Lung (tissue), 12 donors: Measurements from ENCODE around the gene SUPT6H. TPM values are rescaled to one million over a fixed set of nuclear protein-coding genes. Genes with fewer than 3 reads are reported as not detected.

Experiments used
- ATAC-seq: fragments of 200-7000 bp; cut with Tn5 transposase; one replicate; pipeline ENCODE4 v1.9.1; 2020; ENCODE audit warnings: moderate number of reproducible peaks; ENCODE audit not compliant: insufficient read depth, low FRiP score
- DNase-seq, 3 donors: peaks; one replicate each; pipeline ENCODE4 v3.0.0-alpha.2; 2013 to 2017
- H3K27ac ChIP-seq, 2 donors: one replicate each; pipeline ENCODE4 v1.5.1; 2013; ENCODE audit warnings: mild to moderate bottlenecking in 2 of 2, moderate library complexity in 2 of 2, control low read depth in 1 of 2, inconsistent platforms in 1 of 2, low read depth in 1 of 2, low read length in 1 of 2
- H3K27me3 ChIP-seq, 3 donors: one replicate each; pipeline ENCODE4 v1.5.1; 2013; ENCODE audit warnings: low read length in 2 of 3; ENCODE audit not compliant: control insufficient read depth in 3 of 3, insufficient read depth in 3 of 3
- H3K36me3 ChIP-seq, 4 donors: one replicate each; pipeline ENCODE4 v1.5.1; 2013; ENCODE audit warnings: low read length in 4 of 4, mild to moderate bottlenecking in 1 of 4, moderate library complexity in 1 of 4; ENCODE audit not compliant: control insufficient read depth in 4 of 4, insufficient read depth in 4 of 4
- H3K4me1 ChIP-seq, 5 donors: one replicate each; pipeline ENCODE4 v1.5.1; 2013; ENCODE audit warnings: low read length in 5 of 5, mild to moderate bottlenecking in 2 of 5, moderate library complexity in 1 of 5; ENCODE audit not compliant: control insufficient read depth in 5 of 5, insufficient read depth in 5 of 5
- H3K4me3 ChIP-seq: one replicate; pipeline ENCODE4 v1.5.1; 2013; ENCODE audit warnings: mild to moderate bottlenecking, control low read depth, moderate library complexity
- H3K9ac ChIP-seq, 2 donors: one replicate each; pipeline ENCODE4 v1.5.1; 2013; ENCODE audit warnings: low read length in 2 of 2, control low read depth in 1 of 2; ENCODE audit not compliant: insufficient read depth in 1 of 2
- H3K9me3 ChIP-seq, 4 donors: one replicate each; pipeline ENCODE4 v1.5.1; 2013; ENCODE audit warnings: low read length in 3 of 4, mild to moderate bottlenecking in 1 of 4, moderate library complexity in 1 of 4; ENCODE audit not compliant: control insufficient read depth in 4 of 4, insufficient read depth in 3 of 4
- CTCF ChIP-seq: IDR thresholded peaks from 2 replicates; pipeline ENCODE4 v1.5.1; 2012; ENCODE audit warnings: mild to moderate bottlenecking; ENCODE audit errors: control extremely low read depth, extremely low read depth
- whole genome bisulfite sequencing, 2 donors: extraction: QIAGEN DNeasy Blood & Tissue Kit; methylation state at CpG; one replicate each; pipeline ENCODE4 v1.1.7; 2013; 5-methylcytosine and 5-hydroxymethylcytosine counted together
- polyA plus RNA-seq, 2 donors: library from polyadenylated mRNA; stranded (reverse); fragments of 200-250 nt; gene quantifications; one replicate each; pipeline ENCODE4 v1.2.1, GENCODE V29; 2013
- total RNA-seq, 2 donors: library from RNA; depleted of rRNA in 1 of 2; stranded (reverse); fragments of >200 nt in 1 of 2; gene quantifications; one replicate each; pipeline ENCODE4 v1.2.1, GENCODE V29; 2014 to 2021
- donor health status: control.
- donor health status: control.
- donor health status: Bipolar disorder and iron deficiency.
- donor health status: healthy.
- donor health status: DM: yes; HTN: yes; CAD: no.

Gene SUPT6H
- total and polyA plus RNA-seq, 4 donors, result 27.5 to 96.4 (median 48.6) TPM

GRCh38 chr17:28724500-28725165, 62.6 kb downstream of the SUPT6H start:
- Histone ChIP-seq H3K36me3 (peaks cover 9 to 35% (median 25%) of the 10 kb centered on the region in 4 donors), H3K27me3 (no peaks in the 10 kb centered on the region), H3K9me3 (no peaks in the 10 kb centered on the region), H3K4me1 (peaks cover 0 to 56% (median 16%) of the 10 kb centered on the region in 5 donors), H3K4me3 (no peak overlapping the region), H3K27ac (peak overlapping the region in 1 of 2 donors; percentile 92), H3K9ac (no peak overlapping the region)
- 81 to 84% methylated on average over 10 of the region's 10 CpGs for WGBS, 2 donors
- TF ChIP-seq CTCF, result no peak
- no peak for DNase-seq
- ATAC-seq, result no peak

GRCh38 chr17:28725166-28725659, 63.2 kb downstream of the SUPT6H start:
- Histone ChIP-seq H3K9me3 (no peaks in the 10 kb centered on the region), H3K9ac (no peak overlapping the region), H3K4me1 (peaks cover 0 to 54% (median 16%) of the 10 kb centered on the region in 5 donors), H3K4me3 (peak overlapping the region; percentile 39), H3K36me3 (peaks cover 9 to 35% (median 23%) of the 10 kb centered on the region in 4 donors), H3K27me3 (no peaks in the 10 kb centered on the region), H3K27ac (peak overlapping the region in 1 of 2 donors; percentile 92)
- 30 to 40% methylated on average over 20 of the region's 20 CpGs for WGBS, 2 donors
- ATAC-seq, result no peak
- DNase-seq, result peak in 2 of 3 donors; percentile 27 to 48
- TF ChIP-seq CTCF, result no peak

- H3K27ac ChIP-seq, result peak overlapping the region; percentile 21 to 92
- peak overlapping the region; percentile 39 for H3K4me3 ChIP-seq
- no peak for TF ChIP-seq CTCF
- DNase-seq, result no peak
- 2% methylated on average over 42 to 45 of the region's 45 CpGs for WGBS, 2 donors
- H3K9ac ChIP-seq, result no peak overlapping the region
- H3K4me1 ChIP-seq, result peaks cover 0 to 49% (median 15%) of the 10 kb centered on the region in 5 donors
- H3K9me3 ChIP-seq, result no peaks in the 10 kb centered on the region
- no peaks in the 10 kb centered on the region for H3K27me3 ChIP-seq
- peak; percentile 1 for ATAC-seq
- H3K36me3 ChIP-seq, result peaks cover 9 to 34% (median 22%) of the 10 kb centered on the region in 4 donors
These were observed 63.7 kb downstream of the SUPT6H start for GRCh38 chr17:28725660-28726225.
